ENCODE measurements around the gene CDK5RAP1.

- TF ChIP-seq EP300 (IDR thresholded peaks at IDR 0.05), result no peak
- no peak for TF ChIP-seq POLR2A (IDR thresholded peaks at IDR 0.05)
- TF ChIP-seq CTCF (IDR thresholded peaks at IDR 0.05), result no peak
- no peak for TF ChIP-seq POLR2AphosphoS5 (IDR thresholded peaks at IDR 0.05)
Observed at GRCh38 chr20:33441142-33441955, 40.0 kb upstream of the CDK5RAP1 start.
